Right atrium auricular region (tissue), 2 donors: Measurements from ENCODE around the gene PTPRD. TPM values are rescaled to one million over a fixed set of nuclear protein-coding genes. Genes with fewer than 3 reads are reported as not detected.

ENCODE experiments used
- DNase-seq: peaks from one replicate; pipeline ENCODE4 v3.0.0-alpha.2; 2019; ENCODE audit warnings: low spot score
- H3K27ac ChIP-seq, 2 donors: fragments of 200-600 bp; sonication (generic); 1 replicate in 1 of 2; 2 replicates in 1 of 2; pipeline ENCODE4 v1.5.1; 2016 to 2019
- H3K27me3 ChIP-seq, 2 donors: fragments of 200-600 bp; sonication (generic); one replicate each; pipeline versions ENCODE4 v1.5.1 to v1.6.0; 2017 to 2019
- H3K36me3 ChIP-seq: fragments of 200-600 bp; sonication (generic); one replicate; pipeline ENCODE4 v1.5.1; 2016
- H3K4me1 ChIP-seq, 2 donors: fragments of 200-600 bp; sonication (generic); one replicate each; pipeline versions ENCODE4 v1.5.1 to v1.6.0; 2017 to 2019
- H3K4me3 ChIP-seq, 2 donors: fragments of 200-600 bp; sonication (generic); 1 replicate in 1 of 2; 2 replicates in 1 of 2; pipeline ENCODE4 v1.5.1; 2017 to 2019; ENCODE audit warnings: mild to moderate bottlenecking in 1 of 2, moderate library complexity in 1 of 2
- H3K9me3 ChIP-seq, 2 donors: fragments of 200-600 bp; sonication (generic); one replicate each; pipeline ENCODE4 v1.5.1; 2019
- CTCF ChIP-seq, 2 donors: fragments of 200-600 bp; sonication (generic); IDR thresholded peaks; one replicate each; pipeline ENCODE4 v1.5.1; 2019; ENCODE audit warnings: antibody characterized with exemption in 2 of 2
- total RNA-seq, 2 donors: library from RNA; depleted of rRNA; stranded (reverse); fragments of >200 nt; gene quantifications; one replicate each; pipeline ENCODE4 v1.1.0, GENCODE V29; 2016

The PTPRD gene
- total RNA-seq, 2 donors from 2014 or later = 5.5 to 6.6 TPM

- TF ChIP-seq CTCF (IDR thresholded peaks at IDR 0.05) = no peak
- Histone ChIP-seq H3K27ac (no peak overlapping the region), H3K4me3 (no peak overlapping the region), H3K4me1 (no peaks in the 10 kb centered on the region), H3K27me3 (no peaks in the 10 kb centered on the region), H3K36me3 (no peaks in the 10 kb centered on the region), H3K9me3 (no peaks in the 10 kb centered on the region)
- no peak for DNase-seq
These were observed 750.5 kb downstream of the PTPRD start for GRCh38 chr9:9862235-9862810.

DNA sequence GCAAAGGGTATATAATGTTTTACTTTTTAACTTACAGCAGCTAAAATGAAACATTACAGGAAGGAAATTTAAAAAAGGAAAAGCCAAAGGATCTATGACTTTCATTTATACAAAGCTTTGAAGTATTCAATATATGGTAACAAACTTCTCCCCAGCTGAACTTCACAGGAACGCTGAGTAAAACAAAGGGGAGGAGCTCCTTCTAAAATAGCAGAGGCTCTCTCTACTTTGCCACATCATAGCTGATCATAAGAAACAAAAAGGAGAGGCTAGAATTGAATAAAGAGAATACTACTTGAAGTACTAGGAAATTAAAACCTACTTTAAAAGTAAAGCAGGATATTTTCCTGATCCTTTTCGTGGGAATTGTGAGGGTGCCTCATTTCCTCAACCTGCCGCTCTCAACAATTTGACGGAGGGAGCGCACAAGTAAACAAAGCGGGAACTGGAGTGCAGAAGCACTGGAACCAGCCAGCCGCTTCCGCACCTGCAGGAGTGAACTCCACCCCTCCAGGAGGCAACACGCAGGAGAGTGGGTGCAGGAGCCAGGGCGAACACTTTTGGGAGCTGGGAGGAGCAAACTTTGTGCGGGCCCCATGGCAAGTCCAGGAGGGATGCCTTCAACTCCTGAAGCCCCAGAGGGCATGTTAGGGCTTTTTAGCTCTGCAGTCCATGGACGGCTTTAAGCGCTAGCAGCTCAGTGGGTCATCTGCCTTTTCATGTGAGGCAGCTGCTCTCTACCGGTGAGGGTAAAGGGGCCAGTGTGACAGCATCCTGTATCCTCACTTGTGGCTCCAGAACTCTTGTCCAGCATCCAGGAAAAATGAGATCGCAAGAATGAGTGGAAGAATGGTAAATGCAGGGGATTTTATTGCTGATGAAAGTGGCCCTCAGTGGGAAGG, 757.4 kb downstream of the PTPRD start:
- no peaks in the 10 kb centered on the region for H3K9me3 ChIP-seq
- DNase-seq = no peak
- no peak overlapping the region for H3K27ac ChIP-seq
- H3K4me3 ChIP-seq = no peak overlapping the region
- no peaks in the 10 kb centered on the region for H3K27me3 ChIP-seq
- no peaks in the 10 kb centered on the region for H3K36me3 ChIP-seq
- no peaks in the 10 kb centered on the region for H3K4me1 ChIP-seq
- TF ChIP-seq CTCF (IDR thresholded peaks at IDR 0.05) = no peak

DNA sequence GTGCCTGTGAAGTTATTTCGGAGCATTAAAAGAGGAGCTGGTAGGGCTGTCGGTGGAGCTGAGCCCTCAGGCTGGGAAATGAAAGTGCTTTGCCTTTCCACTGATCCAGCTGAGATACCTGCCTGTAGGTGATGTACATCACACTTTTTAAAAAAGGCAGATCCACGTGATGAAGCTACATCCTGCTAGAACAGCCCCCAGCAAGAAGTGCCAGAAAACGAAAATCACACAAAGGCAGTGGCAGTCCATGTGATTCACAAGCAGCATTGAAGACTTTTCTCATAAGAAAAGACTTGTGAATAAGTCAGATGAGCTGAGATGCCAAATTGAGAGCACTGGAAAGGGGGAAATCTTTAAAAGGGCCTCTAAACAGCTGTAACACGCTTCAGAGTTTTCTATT, 765.1 kb downstream of the PTPRD start:
- no peak for DNase-seq
- Histone ChIP-seq H3K36me3 (no peaks in the 10 kb centered on the region), H3K4me1 (no peaks in the 10 kb centered on the region), H3K27ac (no peak overlapping the region), H3K9me3 (no peaks in the 10 kb centered on the region), H3K27me3 (no peaks in the 10 kb centered on the region), H3K4me3 (no peak overlapping the region)
- no peak for TF ChIP-seq CTCF (IDR thresholded peaks at IDR 0.05)

DNA sequence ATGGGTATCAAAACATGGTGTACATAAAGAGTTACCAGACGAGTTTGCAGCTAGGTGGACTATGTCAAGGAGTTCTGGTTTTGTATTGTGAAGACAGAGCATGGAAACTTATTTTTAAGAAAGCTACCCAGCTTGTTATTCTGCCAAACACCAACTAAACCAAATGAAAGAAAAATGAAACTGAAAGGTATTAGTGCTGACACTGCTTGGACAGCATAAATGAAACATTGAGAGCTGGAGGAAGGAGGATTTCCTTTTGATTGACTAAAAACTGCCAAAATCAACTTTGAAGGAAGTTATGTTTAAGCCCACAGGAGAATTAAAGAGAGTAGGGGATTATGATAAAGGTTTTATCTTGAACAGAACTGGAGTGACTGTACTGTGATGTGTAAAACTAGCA, 766.2 kb downstream of the PTPRD start:
- no peak for DNase-seq
- Histone ChIP-seq H3K36me3 (no peaks in the 10 kb centered on the region), H3K27ac (no peak overlapping the region), H3K4me1 (no peaks in the 10 kb centered on the region), H3K4me3 (no peak overlapping the region), H3K9me3 (no peaks in the 10 kb centered on the region), H3K27me3 (no peaks in the 10 kb centered on the region)
- no peak for TF ChIP-seq CTCF (IDR thresholded peaks at IDR 0.05)

GRCh38 chr9:9820436-9820835, 792.4 kb downstream of the PTPRD start:
- DNase-seq = no peak
- Histone ChIP-seq H3K27me3 (no peaks in the 10 kb centered on the region), H3K36me3 (no peaks in the 10 kb centered on the region), H3K4me1 (no peaks in the 10 kb centered on the region), H3K9me3 (no peaks in the 10 kb centered on the region), H3K4me3 (no peak overlapping the region), H3K27ac (no peak overlapping the region)
- no peak for TF ChIP-seq CTCF (IDR thresholded peaks at IDR 0.05)
